AG04449 (cell line): Measurements from ENCODE around the gene ARMCX2.
"Not testable (repeated sequence)": the region's sequence is repeated elsewhere in the genome, so short reads cannot be mapped to it uniquely, and the experiment has no call there.

Experiments used
- CTCF ChIA-PET: fragments of 350-600 bp; formaldehyde crosslinking; extraction: SDS; loops from one replicate; lab custom pipeline; 2021; ENCODE audit warnings: antibody characterized with exemption; lab: Yijun Ruan, JAX
- POLR2A ChIA-PET: fragments of 400-600, 350-600 bp; formaldehyde crosslinking; extraction: SDS; loops from one replicate; lab custom pipeline; 2020; ENCODE audit warnings: antibody characterized with exemption, inconsistent platforms; lab: Yijun Ruan, JAX
- DNase-seq: peaks from one replicate; pipeline ENCODE4 v3.0.0-alpha.2; 2010; ENCODE audit warnings: low read depth, low spot score
- H3K4me3 ChIP-seq: 2 replicates; pipeline ENCODE4 v1.5.1; 2011; ENCODE audit warnings: low read depth, mild to moderate bottlenecking, control low read depth, low read length
- CTCF ChIP-seq: IDR thresholded peaks from one replicate; pipeline ENCODE4 v1.5.1; 2011; ENCODE audit warnings: mild to moderate bottlenecking, moderate library complexity, low read length, control low read depth, inconsistent platforms; ENCODE audit not compliant: insufficient read depth; ENCODE audit errors: missing control alignments

ARMCX2 gene

GRCh38 chrX:101657495-101657894 lies 2.2 kb downstream of the ARMCX2 start:
- ChIA-PET CTCF (interaction anchor here (1.1 kb wide), 1 partner anchor 14 kb away, joined by 3 read pairs; no protein-coding TSS in a partner anchor), POLR2A (no interaction called here)
- TF ChIP-seq CTCF: no peak
- H3K4me3 ChIP-seq: no peak overlapping the region
- DNase-seq: no peak

GRCh38 chrX:101656817-101657216 lies 2.8 kb downstream of the ARMCX2 start:
- no peak for DNase-seq
- TF ChIP-seq CTCF: no peak
- H3K4me3 ChIP-seq: no peak overlapping the region
- ChIA-PET POLR2A (no interaction called here), CTCF (interaction anchor here (1.1 kb wide), 1 partner anchor 14 kb away, joined by 3 read pairs; no protein-coding TSS in a partner anchor)

GRCh38 chrX:101655534-101655933 lies 4.1 kb downstream of the ARMCX2 start:
- CTCF ChIA-PET: no interaction called here
- POLR2A ChIA-PET: no interaction called here
- no peak overlapping the region for H3K4me3 ChIP-seq
- DNase-seq: no peak
- TF ChIP-seq CTCF: no peak

GRCh38 chrX:101647716-101648115 lies 11.9 kb downstream of the ARMCX2 start:
- H3K4me3 ChIP-seq, CTCF ChIA-PET, POLR2A ChIA-PET, DNase-seq: not testable (repeated sequence)

- no peak for DNase-seq
- H3K4me3 ChIP-seq: no peak overlapping the region
- ChIA-PET POLR2A (no interaction called here), CTCF (no interaction called here)
- TF ChIP-seq CTCF: no peak
Measured at GRCh38 chrX:101642093-101642492, 17.6 kb downstream of the ARMCX2 start.

- ChIA-PET POLR2A (no interaction called here), CTCF (no interaction called here)
- H3K4me3 ChIP-seq: no peak overlapping the region
- no peak for TF ChIP-seq CTCF
- DNase-seq: no peak
Measured at GRCh38 chrX:101639583-101639982, 20.1 kb downstream of the ARMCX2 start.

- ChIA-PET CTCF (no interaction called here), POLR2A (no interaction called here)
- no peak overlapping the region for H3K4me3 ChIP-seq
- DNase-seq: no peak
- TF ChIP-seq CTCF: no peak
Measured at GRCh38 chrX:101619364-101619763, 40.3 kb downstream of the ARMCX2 start.
